OCI-LY7 (cell line): Measurements from ENCODE around the gene CFAP77.

Source experiments
- CTCF ChIP-seq: fragments of 200-600 bp; sonication (generic); conservative IDR thresholded peaks from 2 replicates; pipeline ENCODE4 v1.5.1; 2014; ENCODE audit warnings: mild to moderate bottlenecking, antibody characterized with exemption, low read length, moderate library complexity, mixed read lengths
- EZH2phosphoT487 ChIP-seq: fragments of 200-600 bp; sonication (generic); IDR thresholded peaks from 2 replicates; pipeline ENCODE4 v1.6.1; 2018; ENCODE audit warnings: low read depth, borderline replicate concordance, mild to moderate bottlenecking, mixed run types, antibody characterized with exemption, low read length, moderate library complexity, mixed read lengths

- TF ChIP-seq CTCF (no peak), EZH2phosphoT487 (no peak)
Observed at GRCh38 chr9:132595319-132595718, 185.3 kb downstream of the CFAP77 start.
